ENCODE measurements around the gene PNPLA1. TPM values are rescaled to one million over a fixed set of nuclear protein-coding genes. Genes with fewer than 3 reads are reported as not detected.

PNPLA1 gene
- total and polyA plus RNA-seq, 2 experiments from 2014 or later: not detected

DNA sequence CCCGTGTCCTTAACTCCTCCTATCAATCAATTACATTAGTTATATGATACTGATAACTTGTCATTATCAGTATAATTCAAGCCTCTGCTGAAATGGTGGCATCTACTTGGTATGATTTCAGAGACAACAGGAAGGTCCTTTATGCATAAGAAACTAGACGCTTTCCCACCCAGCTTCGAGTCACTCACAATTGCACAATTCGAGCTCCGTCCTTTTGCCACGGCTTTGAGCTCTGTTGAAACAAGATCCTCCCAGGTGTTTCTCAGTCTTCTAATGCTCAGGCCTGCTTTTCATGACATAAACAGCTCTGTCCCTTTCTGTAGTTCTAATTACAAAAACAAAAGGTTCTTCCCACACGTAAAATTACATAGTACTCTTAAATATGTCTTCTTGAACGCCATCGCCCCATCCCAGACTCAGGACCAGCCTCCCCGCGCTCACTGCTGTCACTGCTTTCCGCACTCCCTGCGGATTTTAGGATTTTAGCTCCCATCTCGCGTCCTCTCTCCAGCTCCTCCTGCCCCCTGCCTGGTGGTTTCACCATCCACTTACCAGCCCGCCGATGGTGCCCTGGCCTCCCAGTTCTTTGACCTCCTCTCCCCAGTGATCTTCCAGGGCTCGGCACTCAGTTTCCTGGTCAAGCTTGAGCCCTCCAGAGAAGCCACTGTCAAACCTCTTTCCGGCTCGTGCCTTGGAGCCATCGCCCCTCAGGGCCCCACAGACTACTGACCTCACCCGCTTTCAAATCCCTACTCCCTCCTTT lies 23.2 kb upstream of the PNPLA1 start:
- Histone ChIP-seq H3K4me3 (no peak overlapping the region), H3K36me3 (no peaks in the 10 kb centered on the region), H3K4me1 (ENCODE audit: low read depth) (no peaks in the 10 kb centered on the region), H3K27me3 (no peaks in the 10 kb centered on the region), H3K27ac (no peak overlapping the region), H3K9me3 (ENCODE audit: low read depth) (no peaks in the 10 kb centered on the region)
- DNase-seq (ENCODE audit: low read depth in 1 of 2, low spot score in 1 of 2): no peak
- TF ChIP-seq, protein P1, sequence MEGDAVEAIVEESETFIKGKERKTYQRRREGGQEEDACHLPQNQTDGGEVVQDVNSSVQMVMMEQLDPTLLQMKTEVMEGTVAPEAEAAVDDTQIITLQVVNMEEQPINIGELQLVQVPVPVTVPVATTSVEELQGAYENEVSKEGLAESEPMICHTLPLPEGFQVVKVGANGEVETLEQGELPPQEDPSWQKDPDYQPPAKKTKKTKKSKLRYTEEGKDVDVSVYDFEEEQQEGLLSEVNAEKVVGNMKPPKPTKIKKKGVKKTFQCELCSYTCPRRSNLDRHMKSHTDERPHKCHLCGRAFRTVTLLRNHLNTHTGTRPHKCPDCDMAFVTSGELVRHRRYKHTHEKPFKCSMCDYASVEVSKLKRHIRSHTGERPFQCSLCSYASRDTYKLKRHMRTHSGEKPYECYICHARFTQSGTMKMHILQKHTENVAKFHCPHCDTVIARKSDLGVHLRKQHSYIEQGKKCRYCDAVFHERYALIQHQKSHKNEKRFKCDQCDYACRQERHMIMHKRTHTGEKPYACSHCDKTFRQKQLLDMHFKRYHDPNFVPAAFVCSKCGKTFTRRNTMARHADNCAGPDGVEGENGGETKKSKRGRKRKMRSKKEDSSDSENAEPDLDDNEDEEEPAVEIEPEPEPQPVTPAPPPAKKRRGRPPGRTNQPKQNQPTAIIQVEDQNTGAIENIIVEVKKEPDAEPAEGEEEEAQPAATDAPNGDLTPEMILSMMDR (IDR thresholded peaks at IDR 0.05; ENCODE audit: low read depth, low read length): no peak

DNA sequence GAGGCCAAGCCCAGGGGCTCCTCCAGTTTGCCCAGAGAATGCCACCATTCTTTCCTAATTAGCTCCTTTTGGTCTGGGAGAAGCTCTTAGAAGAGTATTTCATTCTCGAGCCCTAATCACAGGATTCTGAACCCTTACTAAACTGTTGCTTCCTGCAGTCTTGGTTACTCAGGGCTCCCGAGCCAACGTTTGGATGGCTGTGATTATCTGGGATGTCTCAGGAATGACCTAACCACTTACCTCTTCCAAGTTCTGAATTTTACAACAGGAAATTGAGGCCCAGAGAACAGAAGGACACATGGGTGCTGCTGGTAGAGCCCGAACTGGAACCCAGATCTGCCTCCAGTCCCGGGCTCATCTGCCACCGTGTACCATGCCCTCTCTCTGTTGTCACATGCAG lies 22.2 kb upstream of the PNPLA1 start:
- no peaks in the 10 kb centered on the region for H3K36me3 ChIP-seq
- TF ChIP-seq, protein P1 (IDR thresholded peaks at IDR 0.05; ENCODE audit: low read depth, low read length): no peak
- no peaks in the 10 kb centered on the region for H3K27me3 ChIP-seq
- no peaks in the 10 kb centered on the region for H3K4me1 ChIP-seq (ENCODE audit: low read depth)
- no peak overlapping the region for H3K27ac ChIP-seq
- peak in 1 of 2 donors; percentile 85 for DNase-seq (ENCODE audit: low read depth in 1 of 2, low spot score in 1 of 2)
- no peaks in the 10 kb centered on the region for H3K9me3 ChIP-seq (ENCODE audit: low read depth)
- H3K4me3 ChIP-seq: no peak overlapping the region

DNA sequence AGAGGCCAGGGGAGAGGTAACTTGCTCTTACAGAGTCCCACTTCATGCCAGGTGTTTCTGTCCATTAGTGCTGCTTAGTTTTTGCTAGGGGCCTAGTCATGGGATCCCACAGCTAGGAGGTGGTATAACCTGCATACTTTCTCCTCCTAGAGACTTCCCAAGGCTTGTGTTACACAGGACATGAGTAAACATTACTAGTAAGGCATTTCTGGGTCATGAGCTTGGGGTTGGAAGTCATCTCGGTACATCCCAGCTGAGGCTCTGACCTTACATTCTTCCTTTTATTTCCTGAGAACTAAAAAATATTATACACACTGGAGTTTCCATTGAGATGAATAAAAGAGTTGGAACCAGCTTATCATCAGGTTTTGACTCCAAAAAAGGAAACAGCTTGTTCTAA lies 20.9 kb upstream of the PNPLA1 start:
- H3K27ac ChIP-seq: no peak overlapping the region
- H3K36me3 ChIP-seq: no peaks in the 10 kb centered on the region

DNA sequence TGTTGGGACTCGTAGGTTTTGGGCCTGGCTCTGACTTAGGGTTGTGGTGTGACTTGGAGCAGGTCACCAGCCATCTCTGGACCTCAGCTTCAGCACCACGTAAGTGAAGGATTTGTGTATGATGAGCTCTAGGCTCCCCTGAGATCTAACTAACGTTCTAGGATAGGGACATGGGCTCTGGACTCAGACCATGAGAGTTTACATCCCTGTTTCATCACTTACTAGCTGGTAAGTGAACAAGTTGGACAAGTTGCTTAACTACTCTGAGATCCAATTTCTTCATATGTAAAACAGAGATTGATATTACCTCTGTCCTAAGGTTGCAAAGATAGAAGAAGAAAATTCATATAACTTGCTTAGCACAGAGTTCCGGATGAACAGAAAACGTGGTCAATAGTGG lies 20.3 kb upstream of the PNPLA1 start:
- TF ChIP-seq, protein P1 (IDR thresholded peaks at IDR 0.05; ENCODE audit: low read depth, low read length): no peak

More for the DNA sequence above, 20.9 kb upstream of the PNPLA1 start:
- no peaks in the 10 kb centered on the region for H3K9me3 ChIP-seq (ENCODE audit: low read depth)
- no peak overlapping the region for H3K4me3 ChIP-seq
- H3K27me3 ChIP-seq: no peaks in the 10 kb centered on the region
- H3K4me1 ChIP-seq (ENCODE audit: low read depth): no peaks in the 10 kb centered on the region
- DNase-seq (ENCODE audit: low read depth in 1 of 2, low spot score in 1 of 2): peak in 1 of 2 donors; percentile 75
- TF ChIP-seq, protein P1 (IDR thresholded peaks at IDR 0.05; ENCODE audit: low read depth, low read length): no peak

DNA sequence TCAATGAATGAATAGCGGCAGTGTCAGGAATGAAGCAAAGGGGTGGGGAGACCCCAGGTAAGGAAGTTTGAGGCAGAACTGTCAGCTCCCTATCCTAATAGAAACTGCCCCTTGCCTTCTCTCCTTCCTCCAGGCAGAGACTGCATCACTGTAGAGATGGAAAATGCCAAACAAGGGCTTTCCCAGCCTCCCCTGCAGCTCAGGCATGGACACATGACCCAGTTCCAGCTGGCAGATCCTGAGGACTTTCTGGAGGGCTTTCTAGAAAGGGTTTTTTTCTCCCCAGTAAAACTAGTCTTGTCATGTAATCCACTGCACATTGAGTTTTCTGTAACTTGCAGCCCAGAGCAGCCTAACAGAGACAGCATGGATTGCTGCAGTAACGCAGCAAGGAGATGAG lies 17.9 kb upstream of the PNPLA1 start:
- Histone ChIP-seq H3K4me3 (no peak overlapping the region), H3K4me1 (ENCODE audit: low read depth) (no peaks in the 10 kb centered on the region), H3K9me3 (ENCODE audit: low read depth) (no peaks in the 10 kb centered on the region), H3K36me3 (no peaks in the 10 kb centered on the region), H3K27ac (no peak overlapping the region), H3K27me3 (no peaks in the 10 kb centered on the region)
- DNase-seq (ENCODE audit: low read depth in 1 of 2, low spot score in 1 of 2): no peak
- TF ChIP-seq, protein P1 (IDR thresholded peaks at IDR 0.05; ENCODE audit: low read depth, low read length): no peak

More for the DNA sequence above, 20.3 kb upstream of the PNPLA1 start:
- Histone ChIP-seq H3K27ac (no peak overlapping the region), H3K4me1 (ENCODE audit: low read depth) (no peaks in the 10 kb centered on the region), H3K9me3 (ENCODE audit: low read depth) (no peaks in the 10 kb centered on the region), H3K4me3 (no peak overlapping the region), H3K36me3 (no peaks in the 10 kb centered on the region), H3K27me3 (no peaks in the 10 kb centered on the region)
- DNase-seq (ENCODE audit: low read depth in 1 of 2, low spot score in 1 of 2): peak in 1 of 2 donors; percentile 48
